Femur (tissue), 1 donor: ENCODE measurements around the gene NUFIP2.
"Not testable (repeated sequence)": the region's sequence is repeated elsewhere in the genome, so short reads cannot be mapped to it uniquely, and the experiment has no call there.

Experiments used
- DNase-seq: peaks from one replicate; pipeline ENCODE4 v3.0.0-alpha.2; 2017

The NUFIP2 gene

DNA sequence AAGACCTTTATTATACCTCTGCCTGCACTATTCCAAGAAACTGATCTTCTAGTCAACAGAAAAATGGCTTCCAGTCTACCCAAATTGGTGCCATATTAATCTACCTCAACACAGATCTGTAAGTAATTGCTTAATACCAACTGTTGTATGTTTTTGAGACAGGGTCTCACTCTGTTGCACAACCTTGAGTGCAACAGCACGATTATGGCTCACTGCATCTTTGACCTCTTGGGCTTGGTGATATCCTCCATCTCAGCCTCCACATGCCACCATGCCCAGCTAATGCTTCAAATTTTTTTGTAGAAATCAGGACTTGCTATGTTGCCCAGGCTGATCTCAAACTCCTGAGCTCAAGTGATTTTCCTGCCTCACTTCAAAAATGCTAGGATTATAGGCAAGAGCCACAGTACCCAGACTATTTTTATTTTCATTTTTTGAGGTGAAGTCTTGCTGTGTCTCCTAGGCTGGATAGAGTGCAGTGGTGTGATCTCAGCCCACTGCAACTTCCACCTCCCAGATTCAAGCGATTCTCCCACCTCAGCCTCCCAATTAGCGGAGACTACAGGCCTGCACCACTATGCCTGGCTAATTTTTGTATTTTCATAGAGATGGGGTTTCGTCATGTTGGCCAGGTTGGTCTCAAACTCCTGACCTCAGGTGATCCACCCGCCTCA lies 14.4 kb downstream of the NUFIP2 start:
- no peak for DNase-seq

DNA sequence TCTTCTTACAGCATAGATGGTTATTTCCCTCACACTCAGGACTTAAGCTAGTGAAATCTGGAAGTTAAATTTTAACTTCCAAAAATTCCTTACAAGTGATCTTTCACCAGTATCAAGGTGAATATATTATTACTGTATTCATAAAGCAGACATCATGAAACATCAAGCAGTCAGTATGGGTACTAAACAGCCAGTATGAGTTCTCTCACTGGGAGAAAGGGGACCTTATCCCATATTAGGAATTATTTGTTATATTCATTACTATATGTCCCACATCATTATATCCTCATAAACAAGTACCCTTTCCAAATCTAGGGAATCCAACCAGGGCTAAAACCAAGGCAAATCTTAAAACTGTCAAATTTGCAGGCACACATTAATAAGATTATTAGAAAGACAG lies 15.3 kb downstream of the NUFIP2 start:
- DNase-seq, result no peak

DNA sequence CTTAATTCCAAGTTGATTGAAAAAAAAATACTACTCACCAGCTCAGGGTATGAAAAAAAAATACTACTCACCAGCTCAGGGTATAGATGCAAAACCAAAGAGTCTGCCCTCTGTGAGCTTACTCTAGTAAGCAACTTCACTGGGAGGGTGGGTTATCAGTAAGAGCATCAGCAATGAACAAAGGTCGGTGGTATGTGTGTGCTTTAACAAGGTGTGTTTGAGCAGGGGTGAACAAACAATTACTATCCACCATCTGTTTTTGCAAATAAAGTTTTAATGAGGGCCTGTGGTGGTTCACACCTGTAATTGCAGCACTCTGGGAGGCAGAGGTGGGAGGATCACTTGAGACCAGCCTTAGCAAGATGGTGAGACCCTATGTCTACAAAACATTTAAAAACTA lies 20.0 kb downstream of the NUFIP2 start:
- DNase-seq, result no peak

DNA sequence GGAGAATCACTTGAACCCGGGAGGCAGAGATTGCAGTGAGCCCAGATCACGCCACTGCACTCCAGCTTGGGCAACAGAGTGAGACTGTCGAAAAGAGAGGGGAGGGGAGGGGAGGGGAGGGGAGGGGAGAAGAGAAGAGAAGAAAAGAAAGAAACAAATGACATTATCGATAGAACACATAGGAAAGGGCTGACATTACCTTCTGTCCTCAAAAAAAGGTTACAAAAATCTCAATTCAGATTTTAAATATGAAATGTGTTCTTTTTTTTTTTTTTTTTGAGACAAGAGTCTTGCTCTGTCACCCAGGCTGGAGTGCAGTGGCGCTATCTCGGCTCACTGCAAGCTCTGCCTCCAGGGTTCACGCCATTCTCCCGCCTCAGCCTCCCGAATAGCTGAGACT lies 22.0 kb downstream of the NUFIP2 start:
- not testable (repeated sequence) for DNase-seq

DNA sequence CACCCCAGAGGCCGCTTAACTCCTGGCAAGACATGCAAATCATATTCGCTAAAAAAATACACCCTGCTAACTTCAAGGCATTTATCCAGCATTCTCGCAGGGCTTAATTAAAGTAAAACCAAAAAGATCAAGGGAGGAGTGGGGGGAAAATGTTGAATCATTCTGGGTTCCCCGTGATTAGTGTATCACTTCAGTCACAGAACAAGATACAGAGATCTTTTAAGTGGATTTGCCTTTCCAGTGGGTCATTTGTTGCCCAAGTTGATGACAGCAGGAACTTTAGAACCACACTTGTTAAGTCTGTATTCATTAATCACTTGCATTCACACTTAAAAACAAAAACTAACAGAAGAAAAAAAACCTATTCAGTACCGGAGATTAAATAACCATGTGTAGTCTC lies 30.0 kb downstream of the NUFIP2 start:
- no peak for DNase-seq

DNA sequence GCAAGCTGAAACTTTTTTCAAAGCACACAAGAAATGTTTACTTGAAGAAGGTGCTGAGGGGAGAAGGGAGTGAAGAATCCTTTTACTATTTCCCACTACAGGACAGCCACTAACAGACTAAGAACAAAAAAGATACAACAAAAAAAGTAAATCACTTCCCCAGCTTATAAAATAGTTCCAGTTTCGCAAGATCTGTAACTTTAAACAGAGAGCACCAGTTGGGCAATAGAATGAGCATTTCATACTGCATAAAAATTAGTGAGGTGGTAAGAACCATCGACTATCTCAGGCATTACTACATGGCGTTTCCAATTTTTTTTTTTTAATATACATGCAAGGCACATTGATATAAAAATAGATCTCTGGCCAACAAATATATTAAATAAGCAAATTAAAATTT lies 36.2 kb downstream of the NUFIP2 start:
- no peak for DNase-seq

DNA sequence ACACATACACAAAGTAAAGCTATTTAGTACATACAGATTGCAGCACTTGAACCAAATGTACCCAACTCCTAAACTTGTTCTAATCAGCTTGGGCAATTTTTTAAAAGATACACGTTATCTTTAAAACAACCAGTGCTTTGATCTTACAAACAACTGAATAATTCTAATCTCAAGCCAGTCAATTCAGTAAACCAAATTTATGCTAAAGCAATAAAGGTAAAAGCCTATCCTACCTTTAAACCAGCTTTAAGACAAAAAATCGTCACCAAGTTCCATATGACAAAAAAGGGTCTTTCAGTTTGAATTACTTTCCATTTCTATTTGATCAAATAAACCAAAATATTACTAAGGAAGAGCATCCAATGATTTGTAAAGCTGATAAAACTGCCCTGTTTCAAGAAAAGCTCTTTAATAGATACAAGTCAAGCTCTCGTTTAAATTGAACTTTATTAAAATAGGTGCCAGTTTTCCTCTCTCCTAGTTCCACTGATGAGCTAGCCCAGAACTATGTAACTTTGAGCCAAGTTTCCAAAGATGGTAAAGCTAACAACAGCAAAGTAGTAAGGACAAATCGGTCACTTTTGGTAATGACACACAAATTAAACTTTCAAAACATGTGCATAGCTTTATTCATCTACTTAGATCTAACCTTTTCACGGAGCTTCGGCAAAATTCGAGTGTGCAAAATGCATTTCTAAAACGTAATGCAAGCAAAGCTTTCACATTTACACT lies 37.0 kb downstream of the NUFIP2 start:
- DNase-seq, result no peak

DNA sequence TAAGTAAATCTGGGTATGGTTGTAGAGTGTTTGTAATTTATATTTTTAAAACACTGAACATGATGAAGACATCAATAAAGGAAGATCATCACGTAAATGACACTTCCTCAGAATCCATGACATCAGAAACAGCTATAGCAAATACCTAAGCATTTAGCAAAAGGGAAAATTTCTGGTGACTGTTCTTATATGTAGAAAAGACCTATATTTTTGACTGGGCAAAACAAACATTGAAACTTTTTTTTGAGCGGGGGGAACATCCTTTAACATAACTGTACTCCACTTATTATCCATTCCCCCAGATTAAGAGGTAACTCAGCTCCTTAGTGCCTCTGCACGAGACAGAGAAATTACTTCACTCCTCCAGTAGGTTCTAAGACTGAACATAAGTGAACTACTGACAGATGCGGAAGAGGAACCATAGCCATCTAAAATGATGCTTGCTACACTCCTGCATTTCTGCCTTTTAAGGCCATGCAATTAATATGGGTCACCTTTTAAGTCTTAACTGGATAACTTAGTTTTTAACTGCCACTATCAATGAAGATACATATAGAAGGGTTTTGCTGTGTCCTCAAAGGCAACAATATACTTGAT lies 37.9 kb downstream of the NUFIP2 start:
- no peak for DNase-seq

DNA sequence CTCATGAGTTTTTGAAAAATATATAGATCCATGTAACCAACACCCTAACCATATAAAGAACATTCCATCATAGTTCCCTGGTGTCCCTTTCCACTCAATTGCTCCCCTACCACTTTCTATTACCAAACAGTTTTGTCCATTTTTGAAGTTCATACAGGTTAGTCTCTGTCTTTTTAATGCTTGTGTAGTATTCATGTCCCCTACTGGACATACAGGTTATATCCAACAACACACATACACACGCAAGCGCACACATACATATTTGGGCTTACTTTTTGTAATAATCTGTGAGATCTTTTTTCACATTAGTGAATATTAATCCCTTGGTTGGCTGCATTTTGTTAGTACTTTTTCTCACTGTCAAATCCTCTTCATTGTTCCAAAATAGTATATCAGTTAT lies 40.9 kb downstream of the NUFIP2 start:
- DNase-seq, result no peak

DNA sequence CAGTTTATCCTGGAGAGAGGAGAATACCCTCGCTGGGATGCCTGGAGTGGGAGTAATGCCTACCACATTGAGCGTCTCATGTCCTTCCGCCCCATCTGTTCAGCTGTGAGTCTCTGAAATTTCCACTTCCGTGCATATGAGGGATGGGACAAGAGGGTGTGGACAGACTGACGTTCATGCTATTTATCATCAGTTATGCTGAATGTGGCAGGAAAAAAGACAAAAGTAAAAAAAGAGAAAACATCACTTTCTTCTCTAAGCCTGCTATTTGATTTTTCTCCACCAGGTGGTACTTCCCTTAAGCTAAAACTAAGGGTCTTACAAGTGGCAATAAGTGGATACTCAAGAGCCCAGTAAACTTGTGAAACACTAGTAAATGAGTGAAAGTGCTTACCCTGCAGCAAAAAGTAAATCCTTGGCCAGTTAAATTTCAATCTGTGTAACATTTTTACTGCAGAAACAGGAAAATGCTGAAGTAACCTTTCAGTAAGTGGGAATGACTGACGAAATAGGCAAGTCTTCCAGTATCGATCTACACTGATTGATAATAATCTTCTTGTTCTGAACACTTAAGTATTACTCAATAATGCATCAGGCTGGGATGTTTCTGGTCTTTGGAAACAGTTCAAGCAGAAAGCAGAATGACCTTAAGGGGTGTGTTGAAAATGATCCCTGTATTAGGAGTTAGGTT lies 41.7 kb downstream of the NUFIP2 start:
- DNase-seq, result no peak

DNA sequence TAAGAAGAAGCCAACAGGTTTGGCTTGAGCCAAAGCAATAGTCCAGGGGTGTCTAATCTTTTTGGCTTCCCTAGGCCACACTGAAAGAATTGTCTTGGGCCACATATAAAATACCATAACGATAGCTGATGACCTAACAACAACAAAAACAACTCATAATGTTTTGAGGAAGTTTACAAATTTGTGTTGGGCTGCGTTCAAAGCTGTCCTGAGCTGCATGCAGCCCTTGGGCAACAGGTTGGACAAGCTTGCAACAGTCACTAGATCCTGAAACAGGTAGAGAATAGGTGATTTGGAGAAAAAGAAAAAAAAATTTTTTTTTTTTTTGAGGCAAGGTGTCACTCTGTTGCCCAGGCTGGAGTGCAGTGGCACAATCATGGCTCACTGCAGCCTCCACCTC lies 42.8 kb downstream of the NUFIP2 start:
- no peak for DNase-seq

DNA sequence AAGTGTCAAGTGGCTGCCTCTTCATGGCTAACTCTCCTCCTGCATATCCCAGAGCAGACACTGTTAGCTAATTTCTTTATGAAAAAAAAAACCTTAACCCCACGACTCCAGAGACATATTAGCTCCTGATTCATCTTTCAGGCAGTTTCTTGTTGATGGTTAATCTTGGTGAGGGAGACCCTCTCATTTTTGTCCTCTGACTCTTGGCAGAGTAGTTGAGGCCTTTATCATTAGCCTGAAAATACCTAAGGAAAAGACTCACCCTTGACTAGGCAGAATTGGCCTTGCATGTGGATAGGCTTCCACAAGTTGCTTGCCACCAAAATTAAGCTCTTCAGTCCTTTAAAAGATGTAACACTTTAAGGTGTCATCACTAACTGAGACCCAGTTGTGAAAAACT lies 43.3 kb downstream of the NUFIP2 start:
- DNase-seq, result no peak

DNA sequence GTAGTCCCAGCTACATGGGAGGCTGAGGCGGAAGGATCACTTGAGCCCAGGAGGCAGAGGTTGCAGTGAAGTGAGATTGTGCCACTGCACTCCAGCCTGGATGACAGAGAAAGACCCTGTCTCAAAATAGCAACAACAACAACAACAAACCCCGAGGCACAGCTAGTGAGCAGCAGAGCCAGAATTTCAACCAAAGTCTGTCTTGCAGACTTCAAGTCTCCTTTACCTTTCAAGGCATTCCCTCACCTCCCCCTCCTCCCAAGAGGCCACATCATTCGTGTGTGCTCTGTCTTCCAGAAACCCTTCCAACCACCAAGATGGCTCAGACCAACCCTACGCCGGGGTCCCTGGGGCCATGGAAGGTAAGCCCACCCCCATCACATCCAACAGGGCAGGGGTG lies 45.1 kb downstream of the NUFIP2 start:
- DNase-seq, result no peak

DNA sequence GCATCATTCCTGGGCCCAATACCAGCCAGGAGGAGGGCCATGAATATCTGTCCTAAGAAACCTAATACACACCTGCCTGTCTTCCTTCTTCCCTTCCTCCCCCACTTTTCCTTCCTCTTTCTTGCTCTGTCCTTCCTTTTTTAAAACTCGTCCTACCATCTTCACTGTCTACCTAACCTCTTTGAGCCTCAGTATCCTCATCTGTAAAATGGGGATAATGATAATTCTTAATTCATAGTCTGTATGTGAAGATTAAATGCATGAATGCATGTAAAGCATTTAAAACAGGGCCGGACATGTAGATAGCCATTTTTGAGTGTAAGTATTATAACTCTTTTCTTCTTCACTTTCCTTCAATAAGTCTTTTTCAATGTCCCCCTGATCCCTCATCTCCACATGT lies 46.7 kb downstream of the NUFIP2 start:
- DNase-seq, result no peak

DNA sequence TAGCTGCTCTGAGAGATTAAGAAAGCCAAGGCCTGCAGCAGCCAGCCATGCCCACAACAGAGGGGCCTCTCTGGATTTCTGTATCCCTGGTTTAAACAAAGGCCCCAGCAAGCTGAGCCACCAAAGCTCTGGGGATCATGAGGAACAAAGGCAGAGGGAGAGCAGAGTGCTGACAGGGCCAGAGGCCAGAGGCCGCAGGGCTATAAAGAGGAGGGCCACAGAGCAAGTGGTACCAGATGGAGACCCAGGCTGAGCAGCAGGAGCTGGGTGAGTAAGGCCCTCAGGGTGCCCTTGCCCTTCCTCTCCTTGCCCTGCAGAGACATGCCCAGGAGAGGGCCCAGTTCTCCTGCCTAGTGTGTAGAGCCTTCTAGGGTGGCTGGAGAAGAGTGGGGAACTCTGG lies 47.3 kb downstream of the NUFIP2 start, which contains the start of gene CRYBA1:
TSS of gene CRYBA1 (plus strand) at position 232 of the 400 bp plus-strand sequence. CDS start at position 237, 5 bp downstream.
- DNase-seq, result no peak

DNA sequence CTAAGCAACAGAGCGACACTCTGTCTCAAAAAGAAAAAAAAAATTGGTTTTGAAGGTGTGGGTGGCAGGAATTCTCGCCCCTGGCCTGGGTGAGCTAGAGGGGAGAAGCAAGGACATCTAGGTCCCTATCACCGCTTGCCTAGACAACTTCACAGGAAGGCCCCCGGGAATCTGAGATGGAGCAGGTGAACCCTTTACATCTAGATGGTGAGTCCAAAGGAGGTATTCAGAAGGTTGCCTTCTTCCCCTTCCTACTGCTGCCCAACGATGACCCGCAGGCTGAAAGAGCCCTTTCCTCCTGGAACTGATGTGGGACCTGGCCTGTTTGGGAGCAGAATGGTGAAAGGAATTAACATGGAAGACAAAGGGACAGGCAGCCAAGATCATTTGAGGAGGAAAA lies 48.5 kb downstream of the NUFIP2 start:
- no peak for DNase-seq

DNA sequence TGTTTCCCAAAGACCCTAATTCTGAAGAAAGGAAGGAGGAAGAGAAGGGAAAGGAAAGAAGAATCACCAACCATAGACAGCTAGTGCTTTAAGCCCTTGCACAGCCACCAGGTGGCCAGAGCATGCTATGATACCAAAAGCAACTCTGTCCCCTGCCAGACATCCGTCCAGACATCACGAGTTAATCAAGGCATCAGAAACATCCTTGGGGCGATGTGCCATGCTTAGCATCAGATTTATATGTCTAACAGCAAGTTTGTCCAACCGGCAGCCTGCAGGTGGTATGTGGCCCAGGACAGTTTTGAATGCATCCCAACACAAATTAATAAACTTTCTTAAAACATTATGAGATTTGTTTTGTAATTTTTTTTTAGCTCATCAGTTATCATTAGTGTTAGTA lies 50.2 kb downstream of the NUFIP2 start:
- no peak for DNase-seq

DNA sequence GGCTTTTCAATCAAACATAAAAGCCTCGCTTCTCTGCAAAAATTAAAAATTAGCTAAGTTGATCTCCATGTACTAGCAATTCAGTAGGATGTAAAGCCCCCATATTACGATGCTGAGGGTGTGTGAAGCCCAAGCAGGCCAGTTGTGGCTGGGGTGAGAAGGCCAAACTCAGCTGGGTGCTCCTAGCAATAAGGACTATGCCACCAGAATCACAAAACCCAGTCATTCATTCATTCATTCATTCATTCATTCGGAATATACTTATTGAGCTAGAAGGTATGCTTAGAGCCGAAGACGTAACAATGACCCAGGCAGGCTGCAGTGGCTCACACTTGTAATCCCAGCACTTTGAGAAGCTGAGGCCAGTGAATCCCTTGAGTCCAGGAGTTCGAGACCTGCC lies 51.2 kb downstream of the NUFIP2 start:
- DNase-seq, result no peak

DNA sequence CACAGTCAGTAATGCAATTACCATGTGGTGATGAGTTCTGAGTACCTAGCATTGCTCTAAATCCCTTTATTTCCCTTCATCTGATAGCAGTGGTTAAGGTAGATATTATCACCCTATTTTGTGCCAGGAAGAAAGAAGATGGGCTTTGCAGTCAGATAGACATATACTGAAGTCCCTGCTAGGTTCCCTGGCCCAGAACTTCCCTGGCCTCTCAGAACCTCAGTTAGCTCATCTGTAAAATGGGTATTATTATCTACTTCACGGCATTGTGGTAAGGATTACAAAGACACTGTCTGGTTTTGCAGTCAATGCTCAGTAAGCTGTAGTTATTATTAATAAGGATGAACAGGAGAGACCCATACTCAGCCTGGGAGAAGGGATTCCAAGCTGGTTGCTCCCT lies 51.9 kb downstream of the NUFIP2 start:
- no peak for DNase-seq

DNA sequence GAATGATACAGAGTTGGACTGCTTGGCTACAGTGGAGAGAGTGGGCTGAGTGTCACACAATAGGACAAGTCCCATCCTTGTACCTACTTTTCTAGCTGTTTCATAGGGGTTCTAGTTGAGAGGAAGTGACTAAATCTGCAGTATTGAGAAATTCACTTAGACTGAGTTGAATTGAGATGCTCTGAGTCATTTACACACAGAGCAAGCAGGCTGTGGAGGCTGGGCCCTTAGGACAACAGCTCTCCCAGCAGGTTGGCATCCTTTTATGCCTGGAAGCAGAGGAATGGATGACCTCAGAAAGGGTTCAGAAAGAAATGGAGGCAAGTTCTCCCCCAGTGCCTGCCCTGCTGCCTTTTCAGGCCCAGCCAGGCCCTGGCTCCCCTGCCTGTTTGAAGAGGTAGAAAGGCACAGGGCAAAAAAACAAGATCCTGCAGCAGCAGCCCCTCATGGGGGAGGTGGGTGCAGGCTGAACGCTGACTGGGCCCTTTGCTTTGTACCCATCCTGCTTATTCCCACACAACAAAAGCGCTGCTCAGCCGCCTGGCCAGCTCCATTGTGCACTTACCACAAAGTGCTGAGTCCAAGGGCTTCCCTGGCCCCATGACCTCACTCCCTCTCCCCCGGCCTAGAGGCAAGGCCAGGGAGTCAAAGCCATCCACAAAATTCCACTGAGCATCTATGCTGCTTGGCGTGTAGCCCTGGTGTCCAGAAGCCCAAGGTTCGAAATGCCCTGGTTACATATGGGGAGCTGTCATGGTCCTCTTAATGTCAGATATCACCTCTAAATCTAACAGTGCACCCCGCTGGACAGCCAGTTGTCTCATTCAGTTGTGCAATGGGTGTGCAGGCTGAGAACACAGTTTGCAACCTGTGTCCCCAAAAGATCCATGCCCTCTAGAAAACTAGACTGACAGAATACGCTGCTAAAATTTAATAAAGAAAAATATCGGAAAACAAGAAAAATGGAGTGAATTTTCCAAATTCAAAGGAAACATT lies 52.7 kb downstream of the NUFIP2 start:
- no peak for DNase-seq

DNA sequence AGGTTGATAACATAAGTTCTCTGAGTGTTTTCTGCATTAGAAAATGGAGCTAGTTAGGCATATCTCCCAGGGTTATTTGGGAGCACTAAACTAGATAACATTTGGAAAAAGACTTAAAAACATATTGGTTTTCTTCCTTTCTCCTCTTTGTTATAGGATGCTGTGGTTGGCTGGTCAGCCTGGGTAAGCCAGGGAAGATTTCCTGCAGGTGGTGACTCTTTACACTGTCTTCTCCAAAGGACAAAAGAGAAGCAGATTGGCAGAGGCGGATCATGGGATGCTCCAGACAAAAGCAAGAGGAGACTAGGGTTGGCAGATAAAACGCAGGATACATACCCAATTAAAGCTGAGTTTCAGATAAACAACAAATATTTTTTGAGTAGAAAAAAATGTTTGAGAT lies 53.5 kb downstream of the NUFIP2 start:
- DNase-seq, result no peak

DNA sequence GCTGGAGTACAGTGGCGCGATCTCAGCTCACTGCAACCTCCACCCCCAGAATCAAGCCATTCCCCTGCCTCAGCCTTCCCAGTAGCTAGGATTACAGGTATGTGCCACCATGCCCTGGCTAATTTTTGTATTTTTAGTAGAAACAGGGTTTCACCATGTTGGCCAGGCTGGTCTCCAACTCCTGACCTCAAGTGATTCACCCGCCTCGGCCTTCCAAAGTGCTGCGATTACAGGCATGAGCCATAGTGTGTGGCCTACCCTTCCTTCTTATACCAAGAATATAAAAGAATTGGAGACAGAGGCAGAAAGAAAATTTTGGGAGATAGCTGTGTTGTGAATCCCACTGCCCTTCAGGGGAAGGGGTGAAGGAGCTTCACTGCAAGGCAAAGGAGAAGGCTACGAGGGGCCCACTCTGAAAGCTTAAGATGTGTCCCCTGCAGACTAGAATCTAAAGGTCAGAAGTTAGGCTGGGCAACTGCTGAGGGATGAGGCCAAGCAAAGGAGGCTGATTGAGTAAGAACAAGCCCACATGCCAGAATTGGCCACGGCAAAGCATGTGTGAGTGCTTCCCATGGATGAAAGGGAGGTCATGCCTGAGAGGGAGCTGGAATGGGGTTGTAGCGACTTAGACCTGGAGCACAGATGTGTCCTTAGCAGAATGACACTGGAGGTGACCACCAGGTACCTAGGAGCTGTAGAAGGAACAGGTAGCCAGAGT lies 55.7 kb downstream of the NUFIP2 start:
- no peak for DNase-seq
